HG02759 (cell line): ENCODE measurements around the gene NDE1.
"Not testable (repeated sequence)": the region's sequence is repeated elsewhere in the genome, so short reads cannot be mapped to it uniquely, and the experiment has no call there.

Experiments
- ATAC-seq: cut with Tn5 transposase; IDR thresholded peaks from one replicate; pipeline ENCODE4 v1.9.1; 2021; ENCODE audit warnings: mild to moderate bottlenecking, moderate library complexity; ENCODE audit not compliant: unreplicated experiment

NDE1 gene

DNA sequence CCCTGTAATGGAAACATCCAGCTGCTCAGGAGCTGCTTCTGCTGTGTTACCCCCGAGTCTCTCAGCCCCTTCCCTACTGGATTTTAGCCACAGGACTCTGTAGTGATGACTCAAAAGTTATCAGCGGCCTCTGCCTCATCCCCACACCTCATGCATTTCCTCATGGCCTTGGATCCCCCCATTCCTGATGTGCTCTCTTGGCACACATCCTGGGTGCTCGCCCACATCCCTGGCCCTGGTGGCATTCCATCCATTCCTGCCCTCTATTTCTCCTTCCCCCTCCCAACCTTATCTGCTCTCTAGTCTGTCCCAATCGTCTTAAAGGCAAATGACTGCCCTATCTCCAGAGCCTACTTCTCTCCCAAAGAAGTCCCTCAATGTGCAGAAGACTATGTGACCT, 31.7 kb upstream of the NDE1 start:
- ATAC-seq = no peak

DNA sequence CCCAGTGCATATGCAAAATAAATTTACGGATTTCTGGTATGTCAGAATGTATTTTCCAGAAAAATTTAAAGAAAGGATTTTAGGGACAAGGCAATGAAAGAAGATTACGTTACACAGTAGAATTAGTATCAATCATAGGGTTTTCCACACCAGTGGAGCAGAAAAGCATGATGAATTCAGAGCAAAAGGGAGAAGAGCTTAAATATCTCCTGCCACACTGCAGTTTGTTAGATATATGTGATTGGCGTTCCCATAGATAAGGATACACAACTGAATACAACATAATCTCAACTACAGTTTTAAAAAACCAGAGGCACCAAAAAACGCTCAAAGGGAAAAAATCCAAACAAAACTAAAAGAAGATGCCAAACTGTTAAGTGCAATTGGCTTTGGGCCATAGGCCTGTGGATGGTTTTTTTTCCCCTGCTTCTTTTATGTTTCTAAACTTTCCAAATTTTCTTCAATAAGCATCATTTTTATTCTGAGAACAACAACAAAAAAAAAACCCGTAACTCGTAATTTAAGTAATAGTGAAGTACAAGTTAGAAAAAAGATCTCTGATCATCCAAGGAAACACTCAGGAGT, 29.3 kb upstream of the NDE1 start:
- ATAC-seq = no peak

DNA sequence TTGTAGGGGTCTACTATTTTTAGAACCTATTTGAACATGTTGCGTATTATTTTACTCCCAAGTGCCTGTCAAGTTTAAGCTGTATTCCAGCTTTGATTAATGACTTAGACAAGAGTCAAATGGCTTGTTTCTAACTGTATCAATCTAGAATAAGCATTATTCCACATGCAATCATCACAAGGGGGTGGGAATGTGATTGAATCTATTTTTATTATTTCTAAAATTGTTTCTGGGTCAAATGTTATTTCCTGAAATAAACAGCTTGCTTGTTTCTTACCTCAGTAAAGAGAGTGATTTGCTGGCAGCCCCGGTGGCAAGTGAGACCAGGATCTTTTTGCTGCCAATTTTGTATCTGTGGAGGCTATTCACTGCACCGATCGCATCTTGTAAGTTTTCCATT, 28.6 kb upstream of the NDE1 start:
- no peak for ATAC-seq

- no peak for ATAC-seq
Measured at GRCh38 chr16:15621889-15622288, 28.2 kb upstream of the NDE1 start.

DNA sequence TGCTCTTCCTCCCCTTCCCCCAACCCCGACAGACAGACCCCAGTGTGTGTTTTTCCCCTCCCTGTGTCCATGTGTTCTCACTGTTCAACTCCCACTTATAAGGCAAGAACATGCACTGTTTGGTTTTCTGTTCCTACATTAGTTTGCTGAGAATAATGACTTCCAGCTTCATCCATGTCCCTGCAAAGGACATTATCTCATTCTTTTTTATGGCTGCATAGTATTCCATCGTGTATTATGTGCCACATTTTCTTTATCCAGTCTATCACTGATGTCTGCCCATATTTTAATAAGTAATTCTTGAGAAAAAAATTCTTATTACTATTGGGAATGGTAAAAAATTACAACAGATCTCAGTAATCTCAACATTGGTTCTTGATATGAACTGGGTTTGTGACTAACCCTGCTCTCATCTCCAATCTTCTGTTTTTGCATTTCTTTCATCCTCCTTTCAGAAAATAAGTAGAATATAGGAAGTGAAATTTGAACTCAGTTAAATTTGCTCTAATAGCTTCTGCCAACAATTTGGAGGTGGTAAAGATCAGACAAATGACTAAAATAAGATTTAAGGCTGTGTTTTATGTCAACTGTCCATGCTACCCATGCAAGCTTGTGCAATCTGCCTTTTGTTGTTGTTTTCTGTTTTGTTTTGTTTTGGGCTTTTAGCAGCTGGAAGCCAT, 18.2 kb upstream of the NDE1 start:
- no peak for ATAC-seq

DNA sequence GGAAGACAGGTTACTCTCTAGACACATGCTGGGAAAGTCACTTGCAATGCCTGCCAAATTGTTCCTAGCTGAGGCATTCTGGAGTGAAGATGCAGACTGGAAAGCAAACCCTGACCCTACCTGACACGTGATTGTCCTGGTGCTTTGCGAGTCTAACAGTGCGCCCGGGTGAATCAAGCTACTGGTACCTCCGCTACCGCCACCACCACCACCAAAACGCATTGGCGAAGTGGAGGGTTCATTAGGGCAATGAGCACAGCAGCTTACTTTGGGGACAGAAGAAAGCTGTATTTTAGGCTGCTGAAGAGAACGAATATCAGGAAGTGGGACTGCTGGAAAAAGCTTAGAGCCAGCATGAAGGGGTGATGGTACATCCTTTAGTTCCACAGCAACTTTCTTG, 14.1 kb upstream of the NDE1 start:
- no peak for ATAC-seq

DNA sequence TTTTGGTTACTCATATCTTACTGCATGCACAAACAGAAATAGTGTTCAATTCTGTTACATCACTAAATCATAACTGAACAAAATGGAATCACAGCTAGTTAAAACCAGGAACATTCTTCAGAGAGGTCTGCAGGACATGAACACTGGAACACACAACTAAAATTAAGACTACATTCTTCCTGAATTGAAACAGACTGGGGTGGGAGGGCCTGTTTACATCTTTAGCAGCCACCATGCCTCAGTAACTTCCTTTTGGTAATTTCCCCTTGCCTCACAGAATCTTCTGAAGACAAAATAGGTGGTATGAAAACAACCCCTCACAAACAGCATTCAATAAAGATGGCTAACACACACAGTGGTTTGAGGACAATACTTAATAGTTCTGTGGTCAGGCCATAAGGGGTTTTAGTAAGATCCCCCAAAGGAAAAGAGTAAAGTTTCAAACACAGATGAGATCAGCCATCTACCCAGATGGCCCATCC, 13.6 kb upstream of the NDE1 start:
- no peak for ATAC-seq

DNA sequence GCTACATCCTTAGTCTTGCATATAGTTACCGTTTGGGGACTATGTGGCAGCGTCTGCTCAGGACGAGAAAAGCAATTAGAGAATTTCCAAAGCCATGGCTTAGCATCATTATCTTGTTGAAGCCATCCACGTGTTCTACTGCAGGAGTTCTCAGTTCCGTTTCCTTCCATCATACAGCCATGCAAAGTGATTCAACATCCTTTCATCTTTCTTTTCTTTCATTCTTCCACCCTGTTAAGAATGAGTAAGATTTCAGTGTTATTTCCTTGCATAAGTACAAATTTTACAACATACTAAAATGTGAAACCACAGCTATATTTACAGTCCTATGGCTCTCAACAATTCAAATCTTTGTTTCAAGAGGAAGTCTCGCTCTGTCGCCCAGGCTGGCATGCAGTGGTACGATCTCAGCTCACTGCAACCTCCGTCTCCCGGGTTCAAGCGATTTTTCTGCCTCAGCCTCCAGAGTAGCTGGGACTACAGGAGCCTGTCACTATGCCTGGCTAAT, 10.9 kb upstream of the NDE1 start:
- no peak for ATAC-seq

DNA sequence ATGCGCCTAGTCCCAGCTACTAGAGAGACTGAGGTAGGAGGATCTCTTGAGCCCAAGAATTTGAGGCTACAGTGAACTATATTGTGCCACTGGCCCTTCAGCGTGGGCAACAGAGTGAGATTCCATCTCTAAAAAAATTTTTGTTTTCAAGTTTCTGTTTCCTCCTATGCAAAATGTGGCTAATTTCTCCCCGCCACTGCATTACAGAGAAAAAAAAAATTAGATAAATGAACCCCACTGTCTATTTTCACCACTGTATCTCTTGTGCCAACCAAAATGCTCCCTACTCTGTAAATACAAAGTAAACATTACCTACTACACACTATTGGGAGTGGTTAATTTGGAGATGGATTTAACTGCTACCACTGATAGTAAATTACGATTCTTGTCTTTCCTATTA, 9.1 kb upstream of the NDE1 start:
- no peak for ATAC-seq

DNA sequence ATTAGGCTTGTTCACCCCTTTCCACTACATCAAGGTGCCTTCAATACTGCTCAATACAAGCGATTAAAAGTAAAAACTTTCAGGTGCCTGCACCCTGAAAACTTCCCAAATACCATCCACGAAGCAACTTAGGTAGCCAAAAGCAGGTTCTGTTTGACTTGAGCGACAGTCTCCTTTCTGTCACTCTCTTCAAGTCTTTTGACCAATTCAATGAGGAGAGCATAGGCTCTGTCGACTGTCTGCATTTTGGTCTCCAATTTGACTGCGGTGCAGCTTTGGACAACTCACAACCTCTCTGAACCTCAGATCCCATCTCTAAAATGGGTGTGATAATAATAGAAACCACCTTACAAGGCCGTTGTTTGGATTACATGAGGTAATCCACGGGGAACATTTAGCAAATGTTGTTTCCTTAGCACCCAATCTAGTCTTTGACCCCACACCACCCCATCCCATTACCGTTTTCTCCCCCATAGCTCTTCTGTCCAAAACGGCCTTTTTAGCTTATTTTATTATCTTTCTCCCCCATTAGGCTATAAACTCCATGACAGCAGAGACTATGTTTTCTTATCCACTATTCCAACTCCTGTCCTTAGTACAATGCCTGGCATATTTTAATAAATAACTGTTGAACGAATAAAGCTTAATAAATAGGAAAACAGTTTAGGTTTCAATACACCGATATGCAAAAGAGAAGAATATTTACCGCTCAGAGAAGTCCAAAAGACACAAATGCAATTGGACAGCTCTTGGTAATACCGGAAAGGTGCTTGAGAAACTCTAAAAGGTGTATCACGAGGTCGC, 8.1 kb upstream of the NDE1 start:
- no peak for ATAC-seq

- peak; percentile 61 for ATAC-seq
Measured at GRCh38 chr16:15642557-15643047, 7.4 kb upstream of the NDE1 start.

DNA sequence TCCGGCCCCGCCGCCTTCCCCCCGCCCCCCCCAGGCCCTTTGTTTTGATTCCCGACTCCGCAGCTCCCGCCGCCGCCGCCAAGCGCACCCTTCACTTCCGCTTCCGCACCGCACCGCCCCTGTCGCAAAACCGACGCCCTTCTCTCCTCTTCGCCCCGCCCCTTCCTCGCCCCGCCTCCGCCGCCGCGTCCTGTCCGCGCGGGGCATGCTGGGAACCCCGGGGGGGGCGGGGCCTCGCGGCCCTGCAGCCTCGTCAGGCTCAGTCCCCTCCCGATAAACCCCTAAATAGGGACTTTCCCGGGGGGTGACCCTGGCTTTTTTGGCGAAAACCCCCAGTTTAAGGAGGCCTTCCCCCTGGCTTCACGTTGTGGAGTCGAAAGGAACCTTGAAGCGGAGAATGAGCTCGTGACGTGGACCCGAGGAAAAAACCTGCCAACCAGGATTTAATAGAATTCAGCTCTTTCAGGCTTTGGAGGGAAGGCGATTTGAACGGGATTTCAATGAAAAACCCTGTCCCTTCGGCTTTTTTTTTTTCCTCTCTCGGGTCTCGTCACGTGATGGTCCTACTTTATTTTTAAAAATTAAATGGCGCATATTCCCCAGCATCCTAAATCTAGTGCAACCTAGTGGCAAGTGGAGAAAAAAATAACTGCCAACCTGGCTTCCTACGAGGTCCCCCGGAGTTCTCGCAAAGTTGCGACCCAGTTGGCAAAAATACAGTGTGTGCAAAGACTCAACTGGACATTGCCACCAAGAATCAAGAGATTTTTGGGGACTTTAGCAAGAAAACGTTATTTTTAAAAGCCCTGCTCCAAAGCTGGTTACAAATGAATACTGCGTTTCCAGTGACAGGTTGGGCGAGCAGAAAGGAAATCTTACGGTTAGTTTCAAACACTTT, 6.7 kb upstream of the NDE1 start, which contains the start of gene MARF1:
Gene MARF1 (minus strand): TSS at position 107 of the 898 bp plus-strand sequence. CDS start 3,921 bp downstream, outside the sequence.
- peak; percentile 54 for ATAC-seq

DNA sequence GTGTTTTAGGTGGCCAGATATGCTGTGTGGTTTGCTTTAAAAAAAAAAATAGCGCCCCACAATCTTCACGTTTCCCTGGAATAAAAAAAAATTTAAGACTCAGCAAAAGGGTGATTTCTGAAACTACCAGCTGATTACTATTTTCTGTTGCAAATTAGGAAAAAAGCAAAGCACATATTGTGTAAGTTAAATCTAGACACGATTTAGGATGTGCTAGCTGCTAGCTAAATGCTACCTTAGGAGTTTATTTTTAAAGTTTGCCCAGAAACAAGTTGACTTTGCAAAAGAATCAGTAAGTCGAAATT, 6.1 kb upstream of the NDE1 start:
- no peak for ATAC-seq

- no peak for ATAC-seq
Measured at GRCh38 chr16:15644267-15644961, 5.6 kb upstream of the NDE1 start.

DNA sequence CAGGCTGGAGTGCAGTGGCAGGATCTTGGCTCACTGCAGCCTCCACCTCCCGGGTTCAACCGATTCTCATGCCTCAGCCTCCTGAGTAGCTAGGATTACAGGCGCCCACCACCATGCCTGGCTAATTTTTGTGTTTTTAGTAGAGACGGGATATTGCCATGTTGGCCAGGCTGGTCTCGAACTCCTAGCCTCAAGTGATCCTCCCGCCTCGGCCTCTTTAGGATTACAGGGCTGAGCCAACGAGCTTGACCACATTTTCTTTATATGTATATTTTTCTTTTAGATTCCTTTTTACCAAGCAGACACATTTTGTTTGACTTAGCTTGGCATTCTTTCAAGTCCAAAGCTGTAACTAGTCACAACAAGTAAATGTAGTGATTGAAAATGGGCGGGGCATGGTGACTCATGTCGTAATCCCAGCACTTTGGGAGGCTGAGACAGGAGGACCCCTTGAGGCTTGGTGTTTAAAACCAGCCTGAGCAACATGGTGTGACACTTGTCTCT, 5.0 kb upstream of the NDE1 start:
- ATAC-seq = not testable (repeated sequence)

- not testable (repeated sequence) for ATAC-seq
Measured at GRCh38 chr16:15646557-15647293, 3.3 kb upstream of the NDE1 start.

DNA sequence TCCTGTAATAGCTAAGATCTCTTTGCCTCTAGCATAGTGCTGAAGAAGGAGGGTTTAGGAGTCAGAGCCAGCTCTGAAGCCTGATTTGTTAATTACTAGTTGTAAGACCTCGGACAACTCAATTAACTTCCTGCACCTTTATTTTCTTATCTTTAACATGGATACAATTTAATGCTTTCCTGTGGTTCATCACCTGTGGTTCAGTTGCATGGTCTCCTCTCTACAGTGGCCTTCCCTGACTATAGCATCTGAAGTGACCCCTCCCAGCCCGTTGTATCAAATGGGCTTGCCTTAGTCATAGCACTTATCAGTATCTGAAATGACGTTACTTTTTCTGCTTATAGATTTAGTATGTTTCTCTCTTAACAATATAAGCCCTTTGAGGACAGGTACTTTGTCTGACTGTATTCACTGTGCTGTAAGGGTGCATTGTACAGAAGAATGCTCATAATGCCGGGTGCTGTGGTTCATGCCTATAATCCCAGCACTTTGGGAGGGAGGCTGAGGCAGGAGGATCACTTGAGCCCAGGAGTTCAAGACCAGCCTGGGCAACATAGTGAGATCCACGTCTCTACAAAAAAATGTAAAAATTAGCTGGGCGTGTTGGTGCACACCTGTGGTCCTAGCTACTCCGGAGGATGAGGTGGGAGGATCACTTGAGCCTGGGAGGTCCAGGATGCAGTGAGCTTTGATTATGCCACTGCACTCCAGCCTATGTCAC, 2.6 kb upstream of the NDE1 start:
- ATAC-seq = no peak

DNA sequence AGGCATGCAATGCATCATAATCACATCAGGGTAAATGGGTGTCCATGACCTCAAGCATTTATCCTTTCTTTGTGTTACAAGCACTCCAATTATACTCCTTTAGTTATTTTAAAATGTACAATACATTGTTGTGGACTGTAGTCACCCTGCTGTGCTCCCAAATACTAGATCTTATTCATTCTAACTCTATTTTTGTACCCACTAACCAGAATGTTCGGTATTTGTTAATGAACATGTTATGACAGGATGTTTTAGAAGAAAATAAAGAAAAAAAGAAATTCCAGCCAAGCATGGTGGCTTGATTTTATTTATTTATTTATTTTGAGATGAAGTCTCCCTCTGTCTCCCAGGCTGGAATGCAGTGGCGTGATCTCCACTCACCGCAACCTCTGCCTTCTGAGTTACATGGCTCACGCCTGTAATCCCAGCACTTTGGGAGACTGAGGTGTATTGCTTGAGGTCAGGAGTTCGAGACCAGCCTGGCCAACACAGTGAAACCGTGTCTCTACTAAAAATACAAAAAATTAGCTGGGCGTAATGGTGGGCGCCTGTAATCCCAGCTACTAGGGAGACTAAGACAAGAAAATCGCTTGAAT, 1.8 kb upstream of the NDE1 start:
- ATAC-seq = no peak
